SK-N-MC (cell line): ENCODE data around the gene TERB2.
"Not testable (repeated sequence)": the region's sequence is repeated elsewhere in the genome, so short reads cannot be mapped to it uniquely, and the experiment has no call there.

Experiments used
- EZH2 ChIP-seq: fragments of 200-600 bp; sonication (generic); IDR thresholded peaks from one replicate; pipeline ENCODE4 v1.6.1; 2017; ENCODE audit warnings: antibody characterized with exemption
- POLR2AphosphoS5 ChIP-seq: IDR thresholded peaks from 2 replicates; pipeline ENCODE4 v1.6.1; 2012; ENCODE audit warnings: mild to moderate bottlenecking, low read depth, low read length, borderline replicate concordance

- TF ChIP-seq POLR2AphosphoS5, EZH2: not testable (repeated sequence)
Observed at GRCh38 chr15:44979617-44980339, 23.3 kb downstream of the TERB2 start.
